HG03045 (cell line): ENCODE measurements around the gene ZSCAN25.
"Not testable (repeated sequence)": the region's sequence is repeated elsewhere in the genome, so short reads cannot be mapped to it uniquely, and the experiment has no call there.

Experiments used
- ATAC-seq: cut with Tn5 transposase; IDR thresholded peaks from one replicate; pipeline ENCODE4 v1.9.1; 2021; ENCODE audit warnings: mild to moderate bottlenecking, moderate library complexity; ENCODE audit not compliant: unreplicated experiment

The ZSCAN25 gene

GRCh38 chr7:99616359-99617191 lies at the start of gene ZSCAN25:
Gene ZSCAN25 (plus strand): TSS chr7:99616946. CDS start chr7:99619607, 2,661 bp downstream.
- ATAC-seq, result peak; percentile 96

- not testable (repeated sequence) for ATAC-seq
Observed at GRCh38 chr7:99568770-99569169, 48.0 kb upstream of the ZSCAN25 start.

GRCh38 chr7:99571768-99572167 lies 45.0 kb upstream of the ZSCAN25 start:
- ATAC-seq, result no peak

- no peak for ATAC-seq
Observed at GRCh38 chr7:99573257-99573656, 43.5 kb upstream of the ZSCAN25 start.

- ATAC-seq, result no peak
Observed at GRCh38 chr7:99576251-99576650, 40.5 kb upstream of the ZSCAN25 start.

- no peak for ATAC-seq
Observed at GRCh38 chr7:99579281-99579955, 37.3 kb upstream of the ZSCAN25 start.

GRCh38 chr7:99579956-99580777 lies 36.6 kb upstream of the ZSCAN25 start:
- no peak for ATAC-seq

- not testable (repeated sequence) for ATAC-seq
Observed at GRCh38 chr7:99580778-99581332, 35.9 kb upstream of the ZSCAN25 start.

- ATAC-seq, result no peak
Observed at GRCh38 chr7:99588868-99589267, 27.9 kb upstream of the ZSCAN25 start.

- no peak for ATAC-seq
Observed at GRCh38 chr7:99594948-99595745, 21.6 kb upstream of the ZSCAN25 start.

GRCh38 chr7:99596408-99596955 lies 20.3 kb upstream of the ZSCAN25 start:
- no peak for ATAC-seq

GRCh38 chr7:99597762-99598501 lies 18.8 kb upstream of the ZSCAN25 start, which contains the start of gene TMEM225B:
Gene TMEM225B (plus strand): TSS chr7:99598267. CDS start chr7:99604389, 6,122 bp downstream.
- ATAC-seq, result no peak

- no peak for ATAC-seq
Observed at GRCh38 chr7:99599836-99600235, 16.9 kb upstream of the ZSCAN25 start.

- no peak for ATAC-seq
Observed at GRCh38 chr7:99601656-99602310, 15.0 kb upstream of the ZSCAN25 start.

- ATAC-seq, result no peak
Observed at GRCh38 chr7:99605527-99605926, 11.2 kb upstream of the ZSCAN25 start.

GRCh38 chr7:99606531-99606930 lies 10.2 kb upstream of the ZSCAN25 start:
- no peak for ATAC-seq

- no peak for ATAC-seq
Observed at GRCh38 chr7:99607548-99607947, 9.2 kb upstream of the ZSCAN25 start.

GRCh38 chr7:99614495-99614894 lies 2.3 kb upstream of the ZSCAN25 start:
- ATAC-seq, result no peak

GRCh38 chr7:99615989-99616358 lies 772 bp upstream of the ZSCAN25 start:
- no peak for ATAC-seq
